Rectal smooth muscle tissue (tissue), 1 donor: ENCODE measurements around the gene TMEM87B.

ENCODE experiments used
- H3K27ac ChIP-seq: one replicate; pipeline ENCODE4 v1.7.0; 2013; ENCODE audit warnings: low read depth, low read length, inconsistent platforms
- H3K27me3 ChIP-seq: one replicate; pipeline ENCODE4 v1.7.0; 2013; ENCODE audit warnings: low read length; ENCODE audit not compliant: control insufficient read depth, insufficient read depth
- H3K36me3 ChIP-seq: one replicate; pipeline ENCODE4 v1.7.0; 2013; ENCODE audit warnings: low read length; ENCODE audit not compliant: control insufficient read depth, insufficient read depth
- H3K4me1 ChIP-seq: one replicate; pipeline ENCODE4 v1.7.0; 2013; ENCODE audit warnings: low read length; ENCODE audit not compliant: control insufficient read depth, insufficient read depth
- H3K4me3 ChIP-seq: one replicate; pipeline ENCODE4 v1.7.0; 2013; ENCODE audit warnings: low read length
- H3K9ac ChIP-seq: one replicate; pipeline ENCODE4 v1.7.0; 2013; ENCODE audit warnings: low read length

TMEM87B gene

DNA sequence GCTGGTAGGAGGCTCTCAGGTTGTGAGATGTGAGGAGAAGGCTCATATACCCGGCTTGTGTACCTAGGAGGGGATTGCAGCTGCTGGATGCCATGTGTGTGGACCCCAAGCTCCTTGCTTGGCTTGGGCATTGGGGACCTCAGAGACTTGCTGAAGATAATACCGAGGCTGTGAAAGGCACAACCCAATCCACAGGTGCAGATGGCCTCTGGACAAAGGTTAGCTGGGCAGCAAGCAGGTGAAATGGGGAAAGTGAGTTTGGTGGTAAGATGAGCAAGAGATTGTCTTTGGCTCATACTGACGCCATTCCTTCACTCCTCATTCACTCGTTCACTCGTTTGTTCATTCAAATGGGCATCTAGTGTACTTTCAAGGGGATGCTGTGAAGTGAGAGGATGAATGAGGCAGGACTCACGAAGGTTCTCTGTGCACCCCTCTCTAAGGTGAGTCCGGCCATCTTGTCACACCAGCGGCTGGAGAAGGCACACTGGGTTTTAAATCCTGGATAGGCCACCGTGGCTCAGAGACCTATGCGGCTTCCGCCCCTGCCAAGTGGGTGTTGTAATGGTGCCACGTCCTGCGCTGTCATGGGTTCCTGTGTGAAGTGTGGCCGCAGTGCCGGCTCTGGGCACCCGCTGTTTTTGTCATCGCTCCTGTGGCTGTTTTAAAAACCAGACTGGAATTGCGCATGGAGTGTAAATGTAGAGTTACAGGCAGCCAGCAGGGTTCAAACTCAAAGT lies 96.8 kb downstream of the TMEM87B start:
- Histone ChIP-seq H3K36me3 (no peaks in the 10 kb centered on the region), H3K27ac (no peak overlapping the region), H3K27me3 (no peaks in the 10 kb centered on the region)

DNA sequence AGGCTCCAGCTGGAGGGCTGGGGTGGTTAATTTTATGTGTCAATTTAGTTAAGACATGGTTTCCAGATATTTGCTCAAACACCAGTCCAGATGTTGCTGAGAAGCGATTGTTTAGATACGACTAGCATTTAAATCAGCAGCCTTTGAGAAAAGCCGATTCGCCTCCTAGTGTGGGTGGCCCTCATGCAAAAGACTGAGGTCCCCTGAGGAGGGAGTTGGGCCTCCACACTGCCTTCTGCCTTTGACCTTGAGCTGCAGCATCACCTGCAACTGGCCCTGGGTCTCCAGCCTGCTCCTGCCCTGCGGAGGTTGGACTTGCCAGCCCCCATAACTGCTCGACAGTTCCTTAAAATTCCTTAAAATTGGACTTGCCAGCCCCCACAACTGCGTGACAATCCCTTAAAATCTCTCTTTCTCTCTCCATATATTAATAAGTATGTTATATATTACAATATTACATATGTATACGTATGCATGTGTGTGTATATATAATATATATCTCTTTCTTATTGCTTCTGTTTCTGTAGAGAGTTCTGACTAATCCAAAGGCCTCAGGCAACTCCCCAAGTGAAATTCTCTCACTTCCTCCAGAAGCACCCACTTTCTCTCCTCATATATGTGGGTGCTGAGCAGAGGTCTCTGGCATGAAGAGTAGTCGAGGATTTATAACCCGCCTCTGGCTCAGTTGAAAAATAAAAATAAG lies 97.6 kb downstream of the TMEM87B start:
- Histone ChIP-seq H3K36me3 (no peaks in the 10 kb centered on the region), H3K9ac (no peak overlapping the region), H3K27me3 (no peaks in the 10 kb centered on the region), H3K4me3 (no peak overlapping the region), H3K4me1 (peaks cover 3% of the 10 kb centered on the region), H3K27ac (no peak overlapping the region)

More for the DNA sequence above, 96.8 kb downstream of the TMEM87B start:
- no peak overlapping the region for H3K4me3 ChIP-seq
- no peak overlapping the region for H3K9ac ChIP-seq
- peaks cover 3% of the 10 kb centered on the region for H3K4me1 ChIP-seq

GRCh38 chr2:112153179-112153490 lies 98.1 kb downstream of the TMEM87B start:
- Histone ChIP-seq H3K4me3 (no peak overlapping the region), H3K4me1 (peaks cover 3% of the 10 kb centered on the region), H3K27ac (no peak overlapping the region), H3K36me3 (no peaks in the 10 kb centered on the region), H3K27me3 (no peaks in the 10 kb centered on the region), H3K9ac (no peak overlapping the region)

DNA sequence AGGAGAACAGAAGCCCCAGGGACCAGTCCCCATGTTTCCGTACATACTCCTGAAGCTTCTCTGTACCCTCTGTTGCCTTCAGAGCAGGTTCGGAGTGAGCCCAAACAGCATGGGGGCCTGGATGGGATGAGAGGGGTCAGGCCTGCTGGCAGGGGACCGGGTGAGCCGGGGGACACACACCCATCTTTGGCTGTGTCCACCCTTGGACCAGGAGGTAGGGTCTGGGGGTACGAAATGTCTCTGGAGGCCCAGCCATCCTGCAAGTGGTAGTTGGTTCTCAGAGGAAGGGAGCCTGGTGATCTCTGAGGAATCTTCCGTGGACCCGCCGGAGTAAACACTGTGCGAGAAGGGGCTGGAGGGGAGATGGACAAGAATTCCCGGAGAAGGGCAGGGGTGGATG lies 98.4 kb downstream of the TMEM87B start:
- H3K27me3 ChIP-seq: no peaks in the 10 kb centered on the region
- H3K27ac ChIP-seq: no peak overlapping the region
- no peaks in the 10 kb centered on the region for H3K36me3 ChIP-seq
- H3K9ac ChIP-seq: no peak overlapping the region
- H3K4me3 ChIP-seq: no peak overlapping the region
- H3K4me1 ChIP-seq: peaks cover 3% of the 10 kb centered on the region

DNA sequence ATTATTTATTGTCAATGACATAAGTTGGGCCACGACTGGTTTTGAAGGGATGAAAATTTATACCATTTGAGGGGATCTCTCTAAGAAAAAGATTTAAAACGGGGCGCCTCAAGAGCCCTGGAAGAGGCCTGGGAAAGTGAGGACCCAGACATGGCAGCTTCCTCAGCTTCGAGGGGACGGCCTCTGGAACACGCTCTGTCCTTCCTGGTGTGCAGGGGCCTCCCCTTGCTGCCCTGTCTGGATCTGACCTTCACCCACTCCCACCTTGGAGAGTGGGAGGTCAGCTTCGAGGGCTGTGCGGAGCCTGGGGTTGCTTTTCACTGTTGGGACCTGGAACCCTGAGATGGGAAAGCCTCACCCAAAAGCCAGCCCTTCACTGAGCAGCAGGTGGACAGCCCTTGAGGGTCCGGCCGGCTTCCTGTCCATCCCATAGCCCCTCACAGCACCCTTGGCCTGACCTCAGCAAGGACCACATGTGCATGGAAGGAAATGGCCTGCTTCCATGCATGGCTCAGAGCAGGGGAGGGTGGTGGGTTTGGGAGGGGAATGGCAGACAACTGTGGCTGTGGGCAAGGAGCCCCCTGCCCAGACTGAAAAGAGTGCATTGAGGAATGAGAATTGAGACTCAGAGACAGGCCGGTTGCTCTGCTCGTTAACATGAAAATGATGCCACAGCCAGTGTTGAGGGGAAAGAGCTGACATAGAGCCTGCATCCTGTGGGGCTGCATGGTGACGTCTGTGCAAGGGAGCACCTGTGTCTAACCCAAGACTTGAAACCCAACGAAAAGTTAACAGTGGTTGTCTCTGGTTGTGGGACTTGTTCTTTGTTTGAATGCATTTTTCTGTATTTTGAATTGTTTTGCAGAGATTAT lies 99.4 kb downstream of the TMEM87B start:
- H3K4me3 ChIP-seq: no peak overlapping the region
- no peak overlapping the region for H3K9ac ChIP-seq
- H3K27me3 ChIP-seq: no peaks in the 10 kb centered on the region
- H3K27ac ChIP-seq: no peak overlapping the region
- peaks cover 3% of the 10 kb centered on the region for H3K4me1 ChIP-seq
- H3K36me3 ChIP-seq: no peaks in the 10 kb centered on the region

DNA sequence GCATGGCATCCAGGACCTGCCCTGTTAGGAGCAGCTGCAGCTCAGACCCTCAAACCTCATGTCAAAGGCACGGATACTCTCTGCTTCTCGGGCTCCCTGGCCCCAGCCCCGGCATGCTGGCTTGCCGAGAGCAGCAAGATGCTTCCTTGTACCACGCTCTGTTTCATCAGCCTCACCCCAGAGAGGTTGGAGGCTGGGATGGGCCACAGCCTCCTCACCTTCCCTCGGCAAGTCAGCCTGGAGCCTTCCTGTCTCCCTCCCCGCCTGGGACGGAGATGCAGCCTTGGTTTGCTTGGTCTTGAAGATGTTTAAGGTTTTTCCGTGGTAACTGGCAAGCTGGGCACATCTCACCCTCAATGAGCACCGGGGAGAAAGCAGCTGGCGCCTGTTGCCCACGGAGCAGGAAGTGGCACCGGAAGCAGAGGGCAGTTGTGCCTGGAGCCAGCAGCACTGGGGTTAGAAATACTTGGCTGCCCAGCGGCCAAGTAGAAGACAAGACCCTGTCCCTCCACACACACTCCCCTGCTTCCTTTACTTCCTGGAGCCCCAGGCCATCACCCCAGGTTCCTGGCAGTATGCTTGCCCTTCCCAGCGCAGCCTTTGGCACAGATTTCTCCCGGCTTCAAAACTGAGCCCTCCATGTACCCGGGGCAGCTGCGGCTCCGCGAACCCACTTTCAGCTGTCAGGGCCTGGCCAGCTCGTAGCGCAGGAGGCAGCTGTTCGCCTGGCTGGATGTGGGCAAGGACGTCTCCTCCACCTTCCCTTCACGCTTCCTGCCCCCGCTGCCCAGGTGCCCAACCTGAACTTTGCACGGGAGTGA lies 100.5 kb downstream of the TMEM87B start:
- Histone ChIP-seq H3K27ac (no peak overlapping the region), H3K36me3 (no peaks in the 10 kb centered on the region), H3K27me3 (no peaks in the 10 kb centered on the region), H3K9ac (no peak overlapping the region), H3K4me1 (peaks cover 1% of the 10 kb centered on the region), H3K4me3 (no peak overlapping the region)

GRCh38 chr2:112156152-112156986 lies 101.3 kb downstream of the TMEM87B start:
- H3K36me3 ChIP-seq: no peaks in the 10 kb centered on the region
- H3K4me3 ChIP-seq: no peak overlapping the region
- no peak overlapping the region for H3K9ac ChIP-seq
- H3K27ac ChIP-seq: no peak overlapping the region
- no peaks in the 10 kb centered on the region for H3K4me1 ChIP-seq
- H3K27me3 ChIP-seq: no peaks in the 10 kb centered on the region

- no peaks in the 10 kb centered on the region for H3K36me3 ChIP-seq
Measured at GRCh38 chr2:112157472-112157871, 102.4 kb downstream of the TMEM87B start.

GRCh38 chr2:112159454-112159921 lies 104.4 kb downstream of the TMEM87B start:
- Histone ChIP-seq H3K4me3 (no peak overlapping the region), H3K36me3 (no peaks in the 10 kb centered on the region), H3K4me1 (no peaks in the 10 kb centered on the region), H3K9ac (no peak overlapping the region), H3K27ac (no peak overlapping the region), H3K27me3 (no peaks in the 10 kb centered on the region)

More at GRCh38 chr2:112157472-112157871, 102.4 kb downstream of the TMEM87B start:
- H3K4me3 ChIP-seq: no peak overlapping the region
- H3K4me1 ChIP-seq: no peaks in the 10 kb centered on the region
- no peak overlapping the region for H3K27ac ChIP-seq
- no peak overlapping the region for H3K9ac ChIP-seq
- no peaks in the 10 kb centered on the region for H3K27me3 ChIP-seq

- Histone ChIP-seq H3K27ac (no peak overlapping the region), H3K36me3 (no peaks in the 10 kb centered on the region), H3K9ac (no peak overlapping the region), H3K27me3 (no peaks in the 10 kb centered on the region), H3K4me1 (no peaks in the 10 kb centered on the region), H3K4me3 (no peak overlapping the region)
Measured at GRCh38 chr2:112160283-112161250, 105.5 kb downstream of the TMEM87B start.
